GM12892 (cell line): Measurements from ENCODE around the gene ARFGEF3.

ENCODE experiments used
- POLR2A ChIP-seq: IDR thresholded peaks from 2 replicates; pipeline ENCODE4 v1.6.1; 2011; ENCODE audit warnings: low read depth, low read length, control low read depth
- POLR2AphosphoS5 ChIP-seq: IDR thresholded peaks from 2 replicates; pipeline ENCODE4 v1.6.1; 2011; ENCODE audit warnings: low read depth, low read length, control low read depth
- TAF1 ChIP-seq: IDR thresholded peaks from 2 replicates; pipeline ENCODE4 v1.6.1; 2011; ENCODE audit warnings: low read depth, mild to moderate bottlenecking, control low read depth, low read length, borderline replicate concordance

GRCh38 chr6:138321934-138322333 is 160.2 kb downstream of the ARFGEF3 start:
- TF ChIP-seq POLR2A (no peak), TAF1 (no peak), POLR2AphosphoS5 (no peak)
